ENCODE data around the gene RAMACL. TPM values are rescaled to one million over a fixed set of nuclear protein-coding genes. Genes with fewer than 3 reads are reported as not detected.

RAMACL gene
- total and polyA plus RNA-seq, 2 donors (not counting 1 experiment from before 2014, with no cell fraction given): 2.7 TPM; not detected in 1

DNA sequence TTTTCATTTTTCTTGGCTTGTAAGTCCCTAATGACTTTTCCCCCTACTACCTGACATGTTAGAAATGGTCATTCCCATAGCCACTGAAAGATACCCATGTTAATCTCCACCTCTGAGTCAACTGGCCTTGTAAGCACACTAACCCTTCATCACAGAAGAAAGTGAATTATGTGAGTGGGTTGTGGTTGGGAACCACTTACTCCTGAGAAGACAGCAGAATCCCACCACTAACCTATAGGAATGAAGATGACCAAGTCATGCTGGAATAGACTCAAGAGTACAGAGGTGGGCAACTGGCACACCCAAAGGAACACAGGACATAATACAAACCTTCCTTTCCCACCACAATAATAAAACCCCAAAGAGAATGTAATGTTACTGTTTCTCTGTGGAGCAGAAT, 30.1 kb downstream of the RAMACL start:
- no peaks in the 10 kb centered on the region for H4K20me1 ChIP-seq (ENCODE audit: control insufficient read depth, insufficient read depth, low read length, poor library complexity, severe bottlenecking)
- TF ChIP-seq, protein P1, sequence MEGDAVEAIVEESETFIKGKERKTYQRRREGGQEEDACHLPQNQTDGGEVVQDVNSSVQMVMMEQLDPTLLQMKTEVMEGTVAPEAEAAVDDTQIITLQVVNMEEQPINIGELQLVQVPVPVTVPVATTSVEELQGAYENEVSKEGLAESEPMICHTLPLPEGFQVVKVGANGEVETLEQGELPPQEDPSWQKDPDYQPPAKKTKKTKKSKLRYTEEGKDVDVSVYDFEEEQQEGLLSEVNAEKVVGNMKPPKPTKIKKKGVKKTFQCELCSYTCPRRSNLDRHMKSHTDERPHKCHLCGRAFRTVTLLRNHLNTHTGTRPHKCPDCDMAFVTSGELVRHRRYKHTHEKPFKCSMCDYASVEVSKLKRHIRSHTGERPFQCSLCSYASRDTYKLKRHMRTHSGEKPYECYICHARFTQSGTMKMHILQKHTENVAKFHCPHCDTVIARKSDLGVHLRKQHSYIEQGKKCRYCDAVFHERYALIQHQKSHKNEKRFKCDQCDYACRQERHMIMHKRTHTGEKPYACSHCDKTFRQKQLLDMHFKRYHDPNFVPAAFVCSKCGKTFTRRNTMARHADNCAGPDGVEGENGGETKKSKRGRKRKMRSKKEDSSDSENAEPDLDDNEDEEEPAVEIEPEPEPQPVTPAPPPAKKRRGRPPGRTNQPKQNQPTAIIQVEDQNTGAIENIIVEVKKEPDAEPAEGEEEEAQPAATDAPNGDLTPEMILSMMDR (IDR thresholded peaks at IDR 0.05): no peak
- no peak for TF ChIP-seq EZH2 (IDR thresholded peaks at IDR 0.05; ENCODE audit: borderline replicate concordance, insufficient read depth, low read depth, low read length, poor library complexity, severe bottlenecking)
- H3K9me3 Mint-ChIP-seq (ENCODE audit: insufficient read depth): peaks cover 5% of the 10 kb centered on the region
- no peak overlapping the region for H3K9ac ChIP-seq (ENCODE audit: low read length)
- H3K4me1 ChIP-seq (ENCODE audit: control insufficient read depth in 2 of 2, insufficient read depth in 2 of 2, low read length in 2 of 2): peaks cover 0 to 6% of the 10 kb centered on the region in 2 donors
- no peak overlapping the region for H3K4me3 Mint-ChIP-seq
- no peak overlapping the region for H2AFZ ChIP-seq (ENCODE audit: insufficient read depth, low read depth, low read length, poor library complexity, severe bottlenecking)
- H3K79me2 ChIP-seq (ENCODE audit: control insufficient read depth, insufficient read depth, low read length): peaks cover 3% of the 10 kb centered on the region
- H3K27me3 Mint-ChIP-seq: peaks cover 17% of the 10 kb centered on the region
- no peaks in the 10 kb centered on the region for H3K36me3 ChIP-seq (replicated peaks in 1 of 2; ENCODE audit: control extremely low read depth in 1 of 2, control insufficient read depth in 1 of 2, extremely low read depth in 1 of 2, insufficient read depth in 2 of 2, low read length in 1 of 2)
- H3K27me3 ChIP-seq (replicated peaks in 1 of 4; ENCODE audit: control extremely low read depth in 1 of 4, control insufficient read depth in 3 of 4, insufficient read depth in 4 of 4, low read length in 3 of 4): no peaks in the 10 kb centered on the region
- H3K27ac ChIP-seq (ENCODE audit: low read length in 2 of 2): no peak overlapping the region
- peaks cover 5% of the 10 kb centered on the region for H3K4me1 Mint-ChIP-seq
- H3K4me2 ChIP-seq (replicated peaks; ENCODE audit: low read depth, low read length, poor library complexity, severe bottlenecking): no peak overlapping the region
- ATAC-seq (ENCODE audit: low read depth) (no peak), DNase-seq (no peak)
- peaks cover 0 to 6% (median 4%) of the 10 kb centered on the region in 3 donors for H3K9me3 ChIP-seq (ENCODE audit: control extremely low read depth in 1 of 3, control insufficient read depth in 2 of 3, insufficient read depth in 1 of 3, low read length in 2 of 3)
- ChIA-PET CTCF (no interaction called here), POLR2A (no interaction called here)
- H3K27ac Mint-ChIP-seq: no peak overlapping the region
- no peak overlapping the region for H3K4me3 ChIP-seq (ENCODE audit: control extremely low read depth in 1 of 5, extremely low read depth in 1 of 5, insufficient read depth in 1 of 5, low read depth in 2 of 5, low read length in 4 of 5)
- intact Hi-C loops (cut with micrococcal nuclease): no loop called here

DNA sequence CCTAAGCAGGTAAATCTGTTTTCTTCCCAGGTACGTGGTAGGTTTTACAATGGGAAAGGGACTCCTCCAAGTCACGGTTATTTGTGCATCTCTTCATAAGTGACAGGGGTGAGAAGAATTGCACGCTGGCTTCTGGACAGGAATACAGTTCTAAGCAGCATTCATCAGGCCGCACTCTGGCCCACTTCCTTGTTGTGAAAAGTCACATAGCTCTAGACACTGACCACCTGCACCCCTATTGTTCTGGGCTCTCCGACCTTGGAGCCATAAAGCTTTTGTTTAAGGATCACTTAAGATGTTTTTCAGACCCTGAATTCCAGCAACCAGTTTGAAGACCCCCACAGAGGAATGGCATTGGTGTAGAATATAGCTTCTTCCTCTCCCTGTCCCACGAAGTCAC, 31.4 kb downstream of the RAMACL start:
- Mint-ChIP-seq H3K4me3 (no peak overlapping the region), H3K27ac (no peak overlapping the region), H3K4me1 (peaks cover 5% of the 10 kb centered on the region), H3K27me3 (peaks cover 17% of the 10 kb centered on the region), H3K9me3 (ENCODE audit: insufficient read depth) (peaks cover 4% of the 10 kb centered on the region)
- Histone ChIP-seq H3K4me3 (ENCODE audit: control extremely low read depth in 1 of 5, extremely low read depth in 1 of 5, insufficient read depth in 1 of 5, low read depth in 2 of 5, low read length in 4 of 5) (no peak overlapping the region), H3K27me3 (replicated peaks in 1 of 4; ENCODE audit: control extremely low read depth in 1 of 4, control insufficient read depth in 3 of 4, insufficient read depth in 4 of 4, low read length in 3 of 4) (no peaks in the 10 kb centered on the region), H4K20me1 (ENCODE audit: control insufficient read depth, insufficient read depth, low read length, poor library complexity, severe bottlenecking) (no peaks in the 10 kb centered on the region), H3K9ac (ENCODE audit: low read length) (no peak overlapping the region), H3K4me1 (ENCODE audit: control insufficient read depth in 2 of 2, insufficient read depth in 2 of 2, low read length in 2 of 2) (peaks cover 0 to 6% of the 10 kb centered on the region in 2 donors), H2AFZ (ENCODE audit: insufficient read depth, low read depth, low read length, poor library complexity, severe bottlenecking) (no peak overlapping the region), H3K36me3 (replicated peaks in 1 of 2; ENCODE audit: control extremely low read depth in 1 of 2, control insufficient read depth in 1 of 2, extremely low read depth in 1 of 2, insufficient read depth in 2 of 2, low read length in 1 of 2) (no peaks in the 10 kb centered on the region), H3K27ac (ENCODE audit: low read length in 2 of 2) (no peak overlapping the region), H3K4me2 (replicated peaks; ENCODE audit: low read depth, low read length, poor library complexity, severe bottlenecking) (no peak overlapping the region), H3K9me3 (ENCODE audit: control extremely low read depth in 1 of 3, control insufficient read depth in 2 of 3, insufficient read depth in 1 of 3, low read length in 2 of 3) (peaks cover 0 to 4% (median 0%) of the 10 kb centered on the region in 3 donors), H3K79me2 (ENCODE audit: control insufficient read depth, insufficient read depth, low read length) (peaks cover 3% of the 10 kb centered on the region)
- ATAC-seq (ENCODE audit: low read depth) (no peak), DNase-seq (no peak)
- POLR2A ChIA-PET: no interaction called here
- WGBS (ENCODE audit: insufficient coverage): 93% methylated on average over 4 of the region's 6 CpGs
- no peak for TF ChIP-seq EZH2 (IDR thresholded peaks at IDR 0.05; ENCODE audit: borderline replicate concordance, insufficient read depth, low read depth, low read length, poor library complexity, severe bottlenecking)
- CTCF ChIA-PET: no interaction called here
- intact Hi-C loops (cut with micrococcal nuclease): no loop called here
